H54 (cell line): ENCODE data around the gene TDRD3.
"Not testable (repeated sequence)": the region's sequence is repeated elsewhere in the genome, so short reads cannot be mapped to it uniquely, and the experiment has no call there.

Source experiments
- DNase-seq: peaks from one replicate; pipeline ENCODE4 v3.0.0; 2011; ENCODE audit warnings: low spot score, mixed read lengths; ENCODE audit not compliant: insufficient read length
- FAIRE-seq: peaks from 3 replicates; lab custom pipeline; 2011; peaks lifted over from hg19 to GRCh38; lab: Jason Lieb, UNC
- POLR2A ChIP-seq: IDR thresholded peaks from 2 replicates; pipeline ENCODE4 v1.6.1; 2011; ENCODE audit warnings: low read depth, mild to moderate bottlenecking, low read length

Gene TDRD3

GRCh38 chr13:60384911-60385310 is 12.1 kb upstream of the TDRD3 start:
- FAIRE-seq (no peak), DNase-seq (no peak)
- TF ChIP-seq POLR2A: no peak

GRCh38 chr13:60386250-60386649 is 10.8 kb upstream of the TDRD3 start:
- FAIRE-seq (no peak), DNase-seq (no peak)
- TF ChIP-seq POLR2A: no peak

DNA sequence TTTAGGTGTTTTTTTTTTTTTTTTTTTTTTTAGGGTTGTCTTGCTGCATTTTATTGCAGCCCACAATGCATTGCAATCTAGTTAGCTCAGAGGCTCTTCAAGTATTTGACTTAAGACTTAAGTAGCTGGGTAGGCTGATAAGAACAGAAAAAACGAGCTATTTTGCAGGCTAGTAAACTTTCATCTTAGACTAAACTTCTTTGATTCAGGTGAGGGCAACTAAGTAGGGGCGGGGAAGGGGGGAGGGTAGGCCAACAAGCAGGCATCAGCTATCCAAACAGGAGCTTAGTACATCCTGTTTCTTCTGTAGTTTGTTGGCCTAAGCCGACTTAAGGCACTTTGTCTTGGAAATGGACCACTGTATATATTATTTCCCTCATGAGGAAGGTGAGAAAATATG is 4.9 kb upstream of the TDRD3 start:
- DNase-seq (no peak), FAIRE-seq (no peak)
- no peak for TF ChIP-seq POLR2A

DNA sequence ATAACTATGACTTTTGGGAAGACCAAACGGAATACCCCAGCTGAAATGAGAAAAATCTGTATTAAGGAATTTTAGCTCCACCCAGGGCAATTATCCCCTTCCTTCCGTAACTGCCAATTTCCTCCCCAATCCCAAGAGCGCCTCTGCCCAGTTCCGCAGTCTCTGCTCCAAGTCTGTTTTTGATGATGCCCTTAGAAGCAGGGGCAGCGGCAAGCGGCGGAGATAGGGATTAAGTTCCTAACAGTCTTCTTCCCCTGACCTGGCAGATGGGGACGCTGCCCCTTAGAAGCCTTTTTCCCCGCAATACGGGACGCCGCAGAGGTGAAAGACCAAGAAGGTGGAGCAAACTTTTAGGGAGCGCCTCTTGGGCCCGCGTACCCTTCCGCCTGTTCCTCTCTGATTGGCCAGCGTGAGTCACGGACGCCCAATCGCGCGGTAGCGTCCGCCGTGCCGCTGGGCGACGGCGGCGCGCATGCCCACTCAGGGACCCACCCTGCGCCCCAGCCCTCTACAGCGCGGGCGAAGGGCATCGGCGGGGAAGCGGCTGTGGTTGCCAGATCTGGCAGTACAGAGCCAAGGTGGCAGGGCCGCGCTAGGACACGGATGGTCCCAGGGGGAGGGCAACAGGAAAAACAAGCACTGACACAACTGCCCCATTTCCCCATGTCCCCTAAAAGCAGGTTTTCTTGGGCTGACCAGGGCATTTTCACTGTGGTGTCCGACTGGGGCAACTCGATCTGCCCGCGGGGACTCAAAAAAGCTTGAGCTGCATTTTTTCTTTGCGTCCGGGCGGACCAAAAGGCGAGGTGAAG is 843 bp upstream of the TDRD3 start:
- FAIRE-seq: peak; percentile 97
- peak; percentile 91 for DNase-seq
- TF ChIP-seq POLR2A: peak; percentile 85

DNA sequence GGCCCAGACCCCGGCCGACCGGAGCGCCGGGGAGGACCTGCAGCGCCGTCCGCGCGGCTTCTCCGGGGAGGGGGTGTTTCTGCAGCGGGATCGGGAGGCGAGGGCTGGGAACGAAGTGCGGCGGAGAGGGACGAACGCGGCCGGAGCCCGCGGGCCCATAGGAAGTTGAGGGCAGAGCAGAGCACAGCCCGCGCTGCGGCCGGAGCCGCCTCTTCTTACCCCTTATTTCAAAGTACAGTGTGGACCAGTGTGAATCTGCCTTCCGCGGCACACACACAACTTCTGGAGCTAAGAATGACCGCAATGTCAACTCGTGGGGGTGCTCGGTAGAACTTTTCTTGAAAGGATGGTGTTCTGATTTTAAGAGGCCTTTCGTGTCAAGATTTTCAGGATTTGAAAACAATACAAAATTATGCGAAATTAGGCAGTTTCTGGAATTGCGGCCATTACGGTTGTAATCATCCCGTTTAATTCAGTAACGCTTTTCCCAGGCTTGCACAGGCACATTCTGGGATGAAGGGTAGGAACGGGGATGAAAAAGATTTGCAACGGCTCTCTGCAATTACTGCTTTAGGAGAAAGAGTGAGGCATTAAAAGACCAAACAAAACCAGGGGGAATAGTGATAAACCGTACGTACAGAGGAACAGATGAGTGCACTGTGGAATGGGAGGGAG is 821 bp downstream of the TDRD3 start:
- FAIRE-seq (peak; percentile 67), DNase-seq (peak; percentile 29)
- TF ChIP-seq POLR2A: peak; percentile 47

GRCh38 chr13:60398379-60398891 is 1.4 kb downstream of the TDRD3 start:
- TF ChIP-seq POLR2A: no peak
- no peak for FAIRE-seq
- no peak for DNase-seq

- DNase-seq: no peak
- FAIRE-seq: no peak
- TF ChIP-seq POLR2A: no peak
These were observed 2.0 kb downstream of the TDRD3 start for GRCh38 chr13:60398907-60399589.

DNA sequence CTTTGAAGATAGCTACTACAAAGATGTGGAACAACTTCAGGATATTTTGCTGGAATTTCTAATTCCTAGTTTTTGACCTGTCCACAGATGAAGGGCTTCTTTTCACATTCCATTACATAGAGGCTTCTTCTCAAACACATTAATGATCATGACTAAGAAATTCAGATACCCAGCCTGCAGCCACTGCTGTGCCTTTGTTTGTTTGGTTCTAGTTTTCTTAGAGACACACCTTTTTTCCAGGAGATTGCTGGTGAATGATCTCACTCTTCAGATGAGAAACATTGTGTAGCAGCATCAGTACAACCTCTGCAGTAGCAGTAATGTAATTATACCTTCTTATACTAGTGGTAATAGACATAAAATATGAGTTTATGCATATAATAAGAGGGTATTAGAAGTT is 5.0 kb downstream of the TDRD3 start:
- no peak for FAIRE-seq
- peak; percentile 15 for DNase-seq

GRCh38 chr13:60407095-60407494 is 10.1 kb downstream of the TDRD3 start:
- DNase-seq: no peak
- no peak for TF ChIP-seq POLR2A
- FAIRE-seq: no peak

More for the DNA sequence above, 5.0 kb downstream of the TDRD3 start:
- no peak for TF ChIP-seq POLR2A

GRCh38 chr13:60407852-60408251 is 10.8 kb downstream of the TDRD3 start:
- FAIRE-seq, DNase-seq: not testable (repeated sequence)

GRCh38 chr13:60409574-60410292 is 12.7 kb downstream of the TDRD3 start:
- not testable (repeated sequence) for DNase-seq, FAIRE-seq

GRCh38 chr13:60410299-60410698 is 13.3 kb downstream of the TDRD3 start:
- TF ChIP-seq POLR2A: no peak
- FAIRE-seq: peak; percentile 20
- DNase-seq: no peak

DNA sequence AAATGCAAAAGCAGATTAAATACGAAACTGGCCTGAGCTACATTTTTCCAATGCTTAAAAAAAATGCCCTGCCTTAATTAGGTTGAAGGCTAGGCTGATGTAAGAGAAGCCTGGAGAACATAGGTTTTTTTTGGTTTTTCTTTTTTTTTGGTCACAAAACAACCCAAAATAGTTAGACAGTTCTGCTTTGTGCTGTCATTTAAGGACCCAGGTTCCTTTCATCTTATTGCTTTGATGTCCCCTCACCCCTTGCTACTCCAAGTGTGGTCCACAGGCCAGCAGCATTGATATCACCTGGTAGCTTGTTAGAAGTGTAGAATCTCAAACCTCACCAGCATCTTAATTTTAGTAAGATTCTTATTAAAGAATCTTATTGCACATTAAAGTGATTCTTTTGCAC is 14.4 kb downstream of the TDRD3 start:
- TF ChIP-seq POLR2A: no peak
- no peak for FAIRE-seq
- DNase-seq: no peak
